Endothelial cell of umbilical vein (primary cell): ENCODE measurements around the gene ERAP2. TPM values are rescaled to one million over a fixed set of nuclear protein-coding genes. Genes with fewer than 3 reads are reported as not detected.

ENCODE experiments used
- BruUV-seq: library from RNA; stranded (reverse); fragments of 400-500 nt; replicated peaks from 2 replicates; lab custom pipeline; 2021; lab: Mats Ljungman, UMichigan
- CTCF ChIA-PET: fragments of 300-600, 350-600 bp; sonication (Branson Sonifier 250); formaldehyde crosslinking; loops from one replicate; lab custom pipeline; 2021; ENCODE audit warnings: antibody characterized with exemption, inconsistent platforms; lab: Charles Lee
- POLR2A ChIA-PET: fragments of 300-600, 350-600 bp; sonication (Branson Sonifier 250); formaldehyde crosslinking; loops from one replicate; lab custom pipeline; 2021; ENCODE audit warnings: antibody characterized with exemption, inconsistent platforms; lab: Charles Lee
- DNase-seq: peaks from one replicate; pipeline ENCODE4 v3.0.0-alpha.2; 2011; ENCODE audit warnings: low read depth, low spot score
- FAIRE-seq: peaks from 2 replicates; lab custom pipeline; 2011; peaks lifted over from hg19 to GRCh38; lab: Jason Lieb, UNC
- H2AFZ ChIP-seq: 2 replicates; pipeline ENCODE4 v1.6.0; 2012; ENCODE audit warnings: low read depth, low read length, control low read depth, inconsistent platforms
- H3K27ac ChIP-seq: 2 replicates; pipeline ENCODE4 v1.5.1; 2011; ENCODE audit warnings: low read depth, mild to moderate bottlenecking, control low read depth, low read length, moderate library complexity; ENCODE audit not compliant: insufficient read depth
- H3K27me3 ChIP-seq, 2 experiments: 2 replicates each; pipeline versions ENCODE4 v1.6.0 to v1.6.1; 2011; ENCODE audit warnings: low read length in 2 of 2, mixed read lengths in 1 of 2; ENCODE audit not compliant: control insufficient read depth in 2 of 2, insufficient read depth in 2 of 2
- H3K36me3 ChIP-seq, 2 experiments: 2 replicates in 1 of 2; 3 replicates in 1 of 2; pipeline ENCODE4 v1.5.1; 2011; ENCODE audit warnings: low read length in 2 of 2, mild to moderate bottlenecking in 1 of 2, moderate library complexity in 1 of 2; ENCODE audit not compliant: control insufficient read depth in 2 of 2, insufficient read depth in 2 of 2; ENCODE audit errors: extremely low read depth in 1 of 2
- H3K4me1 ChIP-seq: 3 replicates; pipeline ENCODE4 v1.5.1; 2011; ENCODE audit warnings: mild to moderate bottlenecking, low read length; ENCODE audit not compliant: control insufficient read depth, insufficient read depth; ENCODE audit errors: extremely low read depth
- H3K4me2 ChIP-seq: 2 replicates; pipeline ENCODE4 v1.6.1; 2011; ENCODE audit warnings: low read length, control low read depth, mixed read lengths; ENCODE audit not compliant: insufficient read depth
- H3K4me3 ChIP-seq, 3 experiments: fragments of 200-600 bp in 1 of 3; sonication (generic), shearing (Covaris generic) in 1 of 3; replicated peaks in 1 of 3; 2 replicates each; pipeline ENCODE4 v1.5.1; 2011 to 2016; ENCODE audit warnings: control low read depth in 3 of 3, low read length in 3 of 3, mild to moderate bottlenecking in 2 of 3, inconsistent platforms in 1 of 3, low read depth in 1 of 3, moderate library complexity in 1 of 3; ENCODE audit not compliant: insufficient read depth in 1 of 3
- H3K79me2 ChIP-seq: 2 replicates; pipeline ENCODE4 v1.6.0; 2012; ENCODE audit warnings: low read length, inconsistent platforms; ENCODE audit not compliant: control insufficient read depth, insufficient read depth
- H3K9ac ChIP-seq: replicated peaks from 2 replicates; pipeline ENCODE3; 2011; ENCODE audit warnings: low read length, control low read depth; ENCODE audit not compliant: insufficient read depth; ENCODE audit errors: extremely low read depth
- H3K9me1 ChIP-seq: replicated peaks from 3 replicates; pipeline ENCODE4 v1.6.0; 2011; ENCODE audit warnings: mild to moderate bottlenecking, low read length; ENCODE audit not compliant: control insufficient read depth, insufficient read depth; ENCODE audit errors: extremely low read depth
- H3K9me3 ChIP-seq: replicated peaks from 2 replicates; pipeline ENCODE4 v1.5.1; 2012; ENCODE audit warnings: low read length, inconsistent platforms; ENCODE audit not compliant: control insufficient read depth, insufficient read depth
- H4K20me1 ChIP-seq: replicated peaks from 2 replicates; pipeline ENCODE3; 2011; ENCODE audit warnings: mild to moderate bottlenecking, low read length; ENCODE audit not compliant: control insufficient read depth, insufficient read depth; ENCODE audit errors: extremely low read depth
- EZH2 ChIP-seq: IDR thresholded peaks from 2 replicates; pipeline ENCODE4 v1.6.1; 2012; ENCODE audit warnings: borderline replicate concordance, low read depth, mild to moderate bottlenecking, moderate library complexity, low read length, inconsistent platforms; ENCODE audit not compliant: severe bottlenecking
- FOS ChIP-seq: IDR thresholded peaks from 2 replicates; pipeline ENCODE4 v1.6.1; 2011; ENCODE audit warnings: mild to moderate bottlenecking, low read length, moderate library complexity, borderline replicate concordance; ENCODE audit not compliant: insufficient read depth
- GATA2 ChIP-seq: IDR thresholded peaks from 2 replicates; pipeline ENCODE4 v1.7.0; 2011; ENCODE audit warnings: low read depth, mild to moderate bottlenecking, moderate library complexity, mixed read lengths, low read length; ENCODE audit not compliant: insufficient read length, insufficient read depth
- JUN ChIP-seq: IDR thresholded peaks from 2 replicates; pipeline ENCODE4 v1.6.1; 2011; ENCODE audit warnings: borderline replicate concordance, low read depth; ENCODE audit not compliant: insufficient read length, insufficient read depth
- MYC ChIP-seq: IDR thresholded peaks from one replicate; pipeline ENCODE4 v1.6.1; 2011; ENCODE audit warnings: mild to moderate bottlenecking, low read depth, low read length
- POLR2A ChIP-seq: IDR thresholded peaks from 2 replicates; pipeline ENCODE4 v1.6.1; 2012; ENCODE audit warnings: low read depth, mild to moderate bottlenecking, control low read depth, low read length
- POLR2AphosphoS5 ChIP-seq: IDR thresholded peaks from 2 replicates; pipeline ENCODE4 v1.6.1; 2012; ENCODE audit warnings: low read depth, mild to moderate bottlenecking, control low read depth, low read length, moderate library complexity; ENCODE audit not compliant: insufficient read depth
- dilution Hi-C: fragments of 300-500 bp; cut with MboI; formaldehyde crosslinking; loops from one replicate; pipeline ENCODE4 v1.15.0; 2019; ENCODE audit warnings: low sequenced_read_pairs; ENCODE audit not compliant: extremely low pct_ligation_motif_present
- intact Hi-C: fragments of 100-400 bp; cut with micrococcal nuclease; formaldehyde crosslinking; loops from one replicate; pipeline ENCODE4 v1.10.0; 2022
- polyA plus RNA-seq, 4 experiments: library from polyadenylated mRNA; depleted of rRNA in 3 of 4; stranded (reverse) in 3 of 4; unstranded in 1 of 4; fragments of >200 nt; gene quantifications; 2 replicates each; pipeline versions ENCODE4 v1.2.1 to v1.2.3, GENCODE V29; 2011 to 2012; ENCODE audit warnings: missing spikeins in 1 of 4
- total RNA-seq: library from RNA; stranded (reverse); gene quantifications from 2 replicates; pipeline ENCODE4 v1.2.3, GENCODE V29; 2021
- TF ChIP-seq, protein P1 (sequence below), 2 donors: IDR thresholded peaks; 1 replicate in 1 of 2; 2 replicates in 1 of 2; pipeline ENCODE4 v1.5.1; 2011; ENCODE audit warnings: low read length in 2 of 2, mild to moderate bottlenecking in 2 of 2, moderate library complexity in 2 of 2, control low read depth in 1 of 2, inconsistent platforms in 1 of 2, low read depth in 1 of 2; ENCODE audit not compliant: insufficient read depth in 1 of 2; ENCODE audit errors: extremely low read depth in 1 of 2
- TF ChIP-seq, protein P2 (sequence below): IDR thresholded peaks from 2 replicates; pipeline ENCODE4 v1.6.1; 2011; ENCODE audit not compliant: insufficient read depth, insufficient read length

Gene ERAP2
- total and polyA plus RNA-seq, 2 donors (not counting 3 experiments of a cell fraction or from before 2014, with no cell fraction given), result 3.1 to 10.0 TPM

DNA sequence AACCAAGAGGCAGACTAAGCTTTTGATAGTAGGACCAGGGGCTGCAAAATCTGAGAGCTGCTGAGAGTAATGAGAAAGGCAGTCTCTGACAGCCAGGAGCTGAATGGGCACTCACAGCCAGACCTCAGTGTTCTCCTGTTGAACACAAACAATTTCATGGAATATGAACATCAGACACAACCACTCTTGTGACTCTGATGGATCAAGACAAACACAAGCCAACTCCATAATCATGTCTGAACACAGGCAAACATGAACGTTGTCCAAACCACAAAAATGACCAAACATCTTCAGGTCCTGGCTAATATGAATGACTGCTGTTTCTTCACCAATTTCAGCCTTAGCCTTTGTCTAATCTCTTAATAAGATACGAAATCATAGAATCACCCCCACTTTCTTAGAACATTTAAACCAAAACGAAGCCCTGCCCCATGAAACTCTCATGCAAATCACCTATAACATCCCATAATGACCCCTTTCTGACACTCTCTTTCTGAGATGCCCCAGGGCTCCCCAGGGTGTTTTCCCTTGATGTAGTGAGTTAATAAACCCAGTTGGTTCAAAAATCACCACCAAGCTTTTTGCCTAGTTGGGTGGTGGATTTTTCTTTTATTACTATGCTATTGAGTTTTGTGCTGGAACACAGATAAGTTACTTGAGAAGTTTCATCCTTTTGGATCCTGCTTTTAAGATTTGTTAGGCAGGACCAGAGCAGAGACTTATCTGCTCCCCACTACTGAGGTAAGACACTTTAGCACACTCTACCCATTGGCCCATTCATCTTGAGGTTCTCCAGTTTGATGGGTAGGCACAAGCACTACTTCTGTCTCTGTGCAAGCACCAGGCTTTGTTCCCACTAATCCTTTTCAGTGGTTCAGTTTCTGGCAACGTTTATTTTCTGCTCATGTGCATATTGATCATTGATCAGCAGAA is 5.9 kb upstream of the ERAP2 start:
- Histone ChIP-seq H3K9me1 (no peaks in the 10 kb centered on the region), H3K27ac (no peak overlapping the region), H3K4me2 (no peak overlapping the region), H3K27me3 (no peaks in the 10 kb centered on the region), H3K4me3 (no peak overlapping the region), H4K20me1 (no peaks in the 10 kb centered on the region), H3K4me1 (no peaks in the 10 kb centered on the region), H3K9me3 (no peaks in the 10 kb centered on the region), H3K9ac (no peak overlapping the region), H3K36me3 (no peaks in the 10 kb centered on the region), H2AFZ (no peak overlapping the region), H3K79me2 (no peaks in the 10 kb centered on the region)
- no TSS peak for BruUV-seq
- POLR2A ChIA-PET, result no interaction called here
- FAIRE-seq (no peak), DNase-seq (no peak)
- dilution Hi-C loops (no loop called here), intact Hi-C loops (no loop called here)
- TF ChIP-seq FOS (no peak), POLR2A (no peak), JUN (no peak), POLR2AphosphoS5 (no peak), MYC (no peak), GATA2 (no peak), EZH2 (no peak)
- TF ChIP-seq, protein P1, sequence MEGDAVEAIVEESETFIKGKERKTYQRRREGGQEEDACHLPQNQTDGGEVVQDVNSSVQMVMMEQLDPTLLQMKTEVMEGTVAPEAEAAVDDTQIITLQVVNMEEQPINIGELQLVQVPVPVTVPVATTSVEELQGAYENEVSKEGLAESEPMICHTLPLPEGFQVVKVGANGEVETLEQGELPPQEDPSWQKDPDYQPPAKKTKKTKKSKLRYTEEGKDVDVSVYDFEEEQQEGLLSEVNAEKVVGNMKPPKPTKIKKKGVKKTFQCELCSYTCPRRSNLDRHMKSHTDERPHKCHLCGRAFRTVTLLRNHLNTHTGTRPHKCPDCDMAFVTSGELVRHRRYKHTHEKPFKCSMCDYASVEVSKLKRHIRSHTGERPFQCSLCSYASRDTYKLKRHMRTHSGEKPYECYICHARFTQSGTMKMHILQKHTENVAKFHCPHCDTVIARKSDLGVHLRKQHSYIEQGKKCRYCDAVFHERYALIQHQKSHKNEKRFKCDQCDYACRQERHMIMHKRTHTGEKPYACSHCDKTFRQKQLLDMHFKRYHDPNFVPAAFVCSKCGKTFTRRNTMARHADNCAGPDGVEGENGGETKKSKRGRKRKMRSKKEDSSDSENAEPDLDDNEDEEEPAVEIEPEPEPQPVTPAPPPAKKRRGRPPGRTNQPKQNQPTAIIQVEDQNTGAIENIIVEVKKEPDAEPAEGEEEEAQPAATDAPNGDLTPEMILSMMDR (IDR thresholded peaks at IDR 0.05; ENCODE audit: extremely low read depth in 1 of 2, insufficient read depth in 1 of 2, low read depth in 1 of 2, low read length in 2 of 2), result no peak
- TF ChIP-seq, protein P2, sequence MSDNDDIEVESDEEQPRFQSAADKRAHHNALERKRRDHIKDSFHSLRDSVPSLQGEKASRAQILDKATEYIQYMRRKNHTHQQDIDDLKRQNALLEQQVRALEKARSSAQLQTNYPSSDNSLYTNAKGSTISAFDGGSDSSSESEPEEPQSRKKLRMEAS, result no peak
- CTCF ChIA-PET, result interaction anchor here (1.1 to 6.9 kb wide), 24 partner anchors 12 to 1958 kb away, joined by 3 to 81 read pairs (median 11); partner anchors contain the start of genes LIX1 and LNPEP
